Activated CD8-positive, alpha-beta memory T cell treated with anti-CD3 and anti-CD28 coated beads for 1 hour (primary cell): ENCODE results near the gene DENND4B.

Experiments used
- DNase-seq, 2 donors: peaks; one replicate each; pipeline ENCODE4 v3.0.0-alpha.2; 2020; ENCODE audit warnings: low read depth in 1 of 2; ENCODE audit errors: extremely low read depth in 1 of 2

The DENND4B gene

DNA sequence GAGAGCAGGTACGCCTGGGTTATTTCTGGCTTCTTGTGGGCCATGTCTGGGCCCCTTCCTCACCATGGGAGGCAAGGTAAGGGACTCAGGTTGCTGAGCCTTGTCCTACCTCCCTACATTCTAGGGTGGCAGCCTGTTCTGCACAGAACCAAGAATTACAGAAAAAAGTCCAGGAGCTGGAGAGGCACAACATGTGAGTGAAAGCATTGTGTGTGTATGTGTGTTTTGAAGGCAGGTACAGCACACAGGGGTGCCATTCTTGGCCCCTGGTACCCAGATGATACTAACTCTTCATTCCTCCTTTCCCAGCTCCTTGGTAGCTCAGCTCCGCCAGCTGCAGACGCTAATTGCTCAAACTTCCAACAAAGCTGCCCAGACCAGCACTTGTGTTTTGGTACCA is 26.6 kb upstream of the DENND4B start:
- DNase-seq: no peak

DNA sequence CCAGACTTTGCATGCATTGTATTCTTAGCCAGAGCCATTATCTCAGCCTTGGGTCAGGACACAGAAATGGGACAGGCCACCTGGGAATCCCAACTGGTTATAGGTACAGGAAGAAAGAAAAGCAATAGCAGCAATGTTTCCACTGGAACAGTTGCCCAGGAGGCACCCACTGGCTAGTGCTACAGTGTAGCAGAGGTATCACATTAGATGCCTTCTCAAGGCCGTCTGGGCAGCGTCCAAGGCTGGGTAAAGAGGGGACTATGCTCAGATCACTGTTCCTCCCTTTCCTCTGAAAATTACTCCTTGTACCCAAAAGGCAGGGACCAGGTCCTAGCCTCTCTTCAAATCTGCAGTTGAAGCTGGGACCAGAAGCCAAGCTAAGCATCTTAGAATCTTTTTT is 23.8 kb upstream of the DENND4B start:
- DNase-seq: no peak

DNA sequence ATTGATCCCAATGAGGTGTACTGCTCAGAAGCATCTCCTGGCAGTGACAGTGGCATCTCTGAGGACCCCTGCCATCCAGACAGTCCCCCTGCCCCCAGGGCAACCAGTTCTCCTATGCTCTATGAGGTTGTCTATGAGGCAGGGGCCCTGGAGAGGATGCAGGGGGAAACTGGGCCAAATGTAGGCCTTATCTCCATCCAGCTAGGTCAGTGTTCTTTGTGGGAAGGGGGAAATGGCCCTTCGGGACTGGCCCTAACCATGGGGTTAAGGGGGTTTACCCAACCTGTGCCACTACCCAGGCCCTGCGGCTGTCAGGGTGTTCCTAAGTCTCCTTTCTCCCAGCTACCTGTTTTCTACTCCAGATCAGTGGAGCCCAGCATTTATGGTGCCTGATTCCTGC is 22.5 kb upstream of the DENND4B start:
- DNase-seq: no peak

DNA sequence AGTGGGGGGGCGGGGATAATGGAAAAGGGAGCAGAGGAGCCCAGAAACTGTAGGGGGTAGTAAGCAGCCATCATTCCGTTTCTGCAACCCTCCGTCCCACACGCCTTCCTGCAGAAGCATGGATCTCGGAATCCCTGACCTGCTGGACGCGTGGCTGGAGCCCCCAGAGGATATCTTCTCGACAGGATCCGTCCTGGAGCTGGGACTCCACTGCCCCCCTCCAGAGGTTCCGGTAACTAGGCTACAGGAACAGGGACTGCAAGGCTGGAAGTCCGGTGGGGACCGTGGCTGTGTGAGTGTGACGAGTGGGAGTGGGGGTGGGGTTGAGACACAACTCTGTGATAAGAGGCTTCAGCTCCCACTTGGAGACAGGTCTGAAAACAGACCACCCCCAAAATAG is 21.9 kb upstream of the DENND4B start:
- DNase-seq: no peak

DNA sequence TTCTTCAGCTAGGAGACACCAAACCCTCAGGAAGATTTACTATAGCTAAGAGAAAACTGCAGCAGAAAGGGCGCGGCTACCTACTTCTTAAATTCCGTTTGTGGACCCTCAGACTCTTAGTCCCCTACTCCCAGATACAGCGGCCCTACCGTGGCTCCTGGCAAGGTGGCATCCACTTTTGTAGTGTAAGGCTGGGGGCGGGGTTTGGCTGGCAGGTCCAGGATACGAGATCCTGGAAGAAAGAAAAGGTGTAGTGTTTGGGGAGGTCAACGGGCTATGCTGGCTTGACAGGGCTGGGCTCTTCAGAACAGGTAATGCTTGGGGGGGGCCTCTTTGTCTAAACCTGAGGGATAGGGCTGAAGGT is 21.5 kb upstream of the DENND4B start:
- no peak for DNase-seq

DNA sequence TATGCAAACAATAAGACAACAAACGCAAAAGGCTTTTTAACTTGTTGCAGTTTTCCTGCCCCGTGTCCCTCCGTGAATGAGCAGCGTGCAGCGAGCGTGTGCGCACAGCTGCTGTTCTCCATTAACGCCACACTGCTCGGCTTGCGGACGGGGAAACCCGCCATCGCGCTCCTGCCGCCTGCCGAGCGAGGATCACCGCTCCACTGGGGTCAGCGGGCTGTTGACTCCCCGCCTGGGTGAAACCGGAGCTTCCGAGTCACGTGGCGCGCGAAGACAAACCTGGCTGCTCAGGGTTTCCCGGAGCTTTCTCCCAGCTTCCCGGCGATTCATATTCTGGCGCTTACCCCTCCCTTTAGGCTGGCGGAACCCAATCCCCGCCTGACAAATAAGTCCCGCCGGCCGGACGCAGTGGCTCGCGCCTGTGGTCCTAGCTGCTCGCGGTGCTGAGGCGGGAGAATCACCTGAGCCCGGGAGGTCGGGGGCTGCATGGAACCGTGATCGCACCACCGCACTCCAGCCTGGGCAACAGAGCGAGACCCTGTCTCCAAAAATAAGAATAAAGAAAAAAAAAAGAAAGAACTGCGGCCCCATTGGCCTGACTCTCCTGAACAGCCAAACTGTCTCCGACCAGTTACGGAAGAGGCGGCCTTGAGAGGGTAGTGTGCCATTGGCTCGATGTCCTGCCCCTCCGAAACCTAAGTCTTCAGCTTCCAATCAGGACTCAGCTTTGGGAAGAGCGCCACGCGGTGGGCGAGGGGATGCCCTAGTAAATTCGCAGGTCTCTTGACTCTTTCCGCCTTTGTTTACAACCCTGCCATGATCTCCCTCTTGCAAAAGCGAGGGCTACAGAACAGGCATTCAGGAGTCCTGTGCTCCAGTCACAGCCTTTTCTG is 20.8 kb upstream of the DENND4B start, which contains the start of gene CREB3L4:
Gene CREB3L4, plus strand, starts transcription at position 796 of the 893 bp plus-strand sequence. CDS start 624 bp downstream, outside the sequence.
- DNase-seq: peak; percentile 64 to 68

DNA sequence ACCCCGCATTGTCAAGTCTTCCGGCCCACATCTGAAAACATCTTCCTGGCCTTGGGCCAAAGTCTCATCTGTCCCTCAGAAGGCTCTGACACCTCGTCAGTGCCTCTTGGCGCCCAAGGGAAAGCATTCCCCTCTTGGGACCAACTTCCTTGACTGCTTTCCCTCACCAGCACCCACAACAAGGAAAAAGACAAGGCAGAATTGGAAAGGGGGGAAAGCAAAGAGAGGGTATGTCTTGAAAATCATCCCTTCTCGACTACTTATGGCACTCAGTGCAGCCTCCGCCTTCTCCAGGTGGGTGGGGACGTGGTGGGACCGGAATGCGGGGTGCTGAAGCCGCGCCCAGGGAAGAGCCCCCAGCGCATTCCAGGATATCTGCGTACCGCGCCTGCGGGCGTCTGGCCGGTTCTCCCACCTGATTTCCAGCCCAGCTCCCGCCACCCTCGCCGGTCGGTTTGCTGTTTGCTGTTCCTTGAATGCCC is 17.4 kb upstream of the DENND4B start:
- no peak for DNase-seq

DNA sequence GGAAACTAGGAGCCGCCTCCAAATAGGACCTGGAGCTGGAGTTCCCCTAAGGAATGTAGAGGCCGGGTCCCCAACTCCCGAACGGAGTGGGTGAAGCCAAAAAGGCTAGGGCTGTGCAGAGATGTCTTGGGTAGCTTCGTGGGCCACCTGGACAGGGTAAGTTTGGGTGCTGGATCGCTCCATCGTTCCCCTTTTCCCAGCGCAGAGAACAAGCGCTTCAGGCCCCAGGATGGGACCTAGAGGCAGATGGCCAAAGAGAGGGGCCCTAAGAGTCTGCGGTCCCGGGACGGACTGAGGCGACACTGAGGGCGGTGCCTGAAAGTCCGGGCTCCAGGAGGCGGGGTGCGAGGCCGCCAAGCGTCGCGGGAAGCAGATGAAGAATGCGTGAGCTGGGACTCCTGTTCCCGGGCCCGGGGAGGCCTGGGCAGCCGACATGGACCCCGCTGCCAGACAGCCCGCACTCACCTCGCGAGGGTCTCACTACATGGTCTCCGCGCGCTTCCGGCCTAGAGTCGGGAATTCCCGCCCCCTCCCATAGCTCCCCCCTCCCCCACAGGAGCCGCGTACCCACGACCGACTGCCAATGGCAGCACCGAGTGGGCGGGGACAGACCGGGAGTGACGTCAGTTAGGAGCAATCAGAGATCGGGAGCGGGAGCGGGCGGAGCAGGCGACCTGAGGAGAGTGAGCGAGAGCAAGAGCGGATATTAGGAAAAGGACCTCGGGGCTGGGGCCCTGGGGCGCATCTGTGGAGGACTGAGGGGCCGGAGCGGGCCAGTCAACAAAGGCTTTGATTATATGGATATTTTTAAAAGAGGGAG is 16.7 kb upstream of the DENND4B start, which contains the start of gene SLC39A1:
Gene SLC39A1, minus strand, starts transcription at position 508 of the 820 bp plus-strand sequence. CDS start 822 bp downstream, outside the sequence.
- DNase-seq: peak; percentile 82 to 89

DNA sequence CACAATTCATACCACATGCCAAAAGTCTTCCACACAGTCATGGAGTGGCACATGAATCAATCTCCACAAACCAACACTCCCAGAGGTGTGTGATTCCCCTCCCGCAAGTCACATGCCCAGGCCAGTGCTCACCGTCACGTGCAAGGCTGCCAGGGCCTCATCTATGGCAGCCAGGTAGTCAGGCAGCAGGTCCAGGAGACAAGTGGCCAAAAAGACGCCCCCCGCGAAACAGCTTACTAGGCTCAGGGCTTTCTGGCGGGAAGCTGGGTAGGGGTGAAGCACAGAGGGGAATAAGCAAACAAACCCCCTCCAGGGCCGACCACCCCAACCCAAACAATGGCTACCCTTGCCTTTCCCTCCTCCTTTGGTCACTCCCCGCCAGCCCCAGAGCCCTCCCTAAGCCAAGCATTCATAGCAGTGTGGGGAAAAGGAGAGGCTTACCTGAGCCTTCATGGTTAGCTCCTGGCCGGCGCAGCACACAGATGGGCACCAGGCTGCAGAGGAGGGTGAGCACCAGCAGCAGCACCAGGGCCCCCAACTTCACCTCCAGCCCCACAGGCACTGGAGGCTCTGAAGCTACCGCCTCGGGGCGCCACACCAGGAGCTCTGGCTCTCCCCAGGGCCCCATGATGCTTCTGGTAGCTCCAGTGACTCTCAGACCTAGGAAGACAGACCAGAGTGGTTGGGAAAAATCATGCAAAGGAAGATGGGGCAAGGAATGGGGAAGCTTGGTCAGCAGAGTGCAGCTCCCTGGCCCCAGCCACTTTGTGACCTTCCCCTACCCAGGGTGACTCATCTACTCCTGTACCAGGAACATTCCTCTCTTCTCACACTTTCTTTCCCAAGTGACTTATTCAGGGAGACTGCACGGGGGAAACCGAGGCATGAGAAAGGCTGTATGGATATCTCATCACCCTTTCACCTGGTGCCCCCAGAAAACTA is 15.8 kb upstream of the DENND4B start:
- no peak for DNase-seq

DNA sequence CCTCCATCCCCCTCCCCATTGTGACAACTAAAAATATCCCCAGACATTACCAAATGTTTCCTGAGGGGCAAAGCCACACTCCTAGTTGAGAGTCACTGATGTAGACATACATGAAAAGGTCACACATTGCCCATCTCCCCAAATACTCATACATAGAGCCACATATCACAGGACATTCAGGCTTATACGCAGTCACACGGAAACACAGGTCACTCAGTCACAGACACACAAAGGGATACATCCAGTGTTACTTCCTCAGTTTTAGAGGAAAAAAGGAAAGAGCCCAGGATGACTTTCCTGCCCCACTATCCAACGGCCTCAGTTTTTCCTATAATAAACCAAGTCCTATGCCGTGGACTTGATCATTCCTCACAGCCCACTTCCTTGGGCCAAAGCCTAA is 14.9 kb upstream of the DENND4B start:
- DNase-seq: no peak

DNA sequence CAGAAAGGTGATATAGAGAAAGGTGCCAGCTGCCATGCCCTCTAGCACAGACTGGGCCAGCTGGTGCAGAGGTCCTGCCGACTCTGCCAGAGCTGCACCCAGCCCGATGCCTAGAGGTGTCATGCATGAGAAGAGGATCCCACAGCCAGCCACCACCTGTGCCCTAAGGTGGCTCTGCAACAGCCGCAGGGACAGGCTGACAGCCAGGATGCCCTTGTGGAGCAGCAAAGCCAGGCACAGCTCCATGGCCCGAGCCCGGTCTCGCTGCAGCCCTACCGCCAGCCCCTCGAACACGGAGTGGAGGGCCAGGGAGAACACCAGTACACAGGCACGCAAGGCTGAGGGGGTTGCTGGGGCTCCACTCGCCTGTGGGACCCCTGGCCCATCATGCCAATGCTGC is 13.7 kb upstream of the DENND4B start:
- DNase-seq: no peak

DNA sequence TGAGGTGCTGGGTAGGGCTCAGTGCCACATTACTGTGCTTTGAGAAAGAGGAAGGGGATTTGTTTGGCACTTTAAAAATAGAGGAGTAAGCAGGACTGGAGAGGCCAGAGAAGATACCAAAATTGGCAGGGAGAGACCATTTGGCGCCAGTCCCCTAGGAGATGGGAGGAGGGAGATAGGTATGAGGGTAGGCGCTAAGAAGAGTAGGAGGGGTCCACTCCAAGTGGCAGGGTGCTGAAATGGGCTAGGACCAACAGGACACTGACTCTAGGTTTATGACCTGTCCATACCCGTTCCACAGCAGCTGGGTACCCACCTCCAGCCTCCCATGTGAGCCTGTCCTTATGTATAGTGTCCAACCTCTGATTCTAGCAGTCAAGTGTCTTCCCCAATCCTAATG is 12.9 kb upstream of the DENND4B start:
- DNase-seq: no peak

DNA sequence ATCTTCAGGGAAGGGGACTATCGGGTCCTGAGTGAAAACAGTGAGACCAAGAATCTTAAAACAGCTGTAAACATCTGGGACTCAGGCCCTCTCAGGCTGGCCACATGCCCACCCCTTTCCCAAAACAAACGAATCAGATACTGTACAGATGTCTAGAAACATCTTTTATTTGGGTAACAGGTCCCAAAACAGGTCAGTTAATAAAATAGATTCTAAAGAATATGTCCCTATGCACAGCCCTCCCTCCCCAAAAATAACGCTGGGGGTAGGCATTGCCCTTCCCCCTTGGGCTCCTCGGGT is 12.4 kb upstream of the DENND4B start:
- no peak for DNase-seq

DNA sequence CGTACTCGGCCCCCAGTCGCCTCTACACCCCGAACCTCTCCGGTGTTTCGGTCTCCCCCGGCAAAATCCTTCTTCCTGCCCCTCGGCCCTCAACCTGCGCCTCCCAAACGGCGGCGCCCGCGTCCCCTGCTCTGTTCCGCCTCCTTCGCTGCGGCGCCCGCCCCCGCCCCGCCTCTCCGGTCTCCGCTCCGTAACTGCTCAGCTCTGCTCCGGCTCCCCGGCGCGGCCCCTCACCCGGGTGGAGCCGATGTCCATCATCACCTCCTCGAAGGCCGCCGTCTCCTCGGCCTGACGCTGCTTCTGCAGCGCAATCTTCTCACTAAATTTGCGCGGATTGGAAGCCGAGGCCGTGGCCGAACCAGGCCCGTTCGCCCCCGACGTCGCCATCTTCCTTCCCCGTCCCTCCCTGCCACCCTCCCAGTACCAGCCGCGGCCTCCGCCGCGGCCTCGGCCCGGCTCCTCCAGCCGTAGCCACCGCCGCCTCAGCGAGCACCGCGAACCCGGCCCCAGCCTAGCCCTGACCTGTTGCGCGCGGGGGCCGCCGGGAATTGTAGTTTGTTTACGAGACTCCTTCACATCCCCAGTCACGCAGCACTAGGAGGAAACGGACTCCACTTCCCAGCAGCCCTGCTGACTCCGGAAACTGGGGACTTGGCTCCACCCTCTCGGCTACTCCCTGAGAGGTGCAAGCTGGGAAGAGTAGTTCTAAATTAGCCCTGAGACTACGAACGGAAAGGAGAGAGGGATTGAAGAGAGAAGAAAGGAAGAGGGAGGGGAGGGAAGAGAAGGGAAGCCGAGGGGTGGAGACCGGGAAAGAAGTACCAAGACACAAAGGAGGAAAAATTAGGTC is 11.8 kb upstream of the DENND4B start, which contains the start of gene CRTC2:
Gene CRTC2, minus strand, starts transcription at position 502 of the 850 bp plus-strand sequence. Its CDS starts 115 bp downstream, at position 387.
- DNase-seq: peak; percentile 90 to 96

DNA sequence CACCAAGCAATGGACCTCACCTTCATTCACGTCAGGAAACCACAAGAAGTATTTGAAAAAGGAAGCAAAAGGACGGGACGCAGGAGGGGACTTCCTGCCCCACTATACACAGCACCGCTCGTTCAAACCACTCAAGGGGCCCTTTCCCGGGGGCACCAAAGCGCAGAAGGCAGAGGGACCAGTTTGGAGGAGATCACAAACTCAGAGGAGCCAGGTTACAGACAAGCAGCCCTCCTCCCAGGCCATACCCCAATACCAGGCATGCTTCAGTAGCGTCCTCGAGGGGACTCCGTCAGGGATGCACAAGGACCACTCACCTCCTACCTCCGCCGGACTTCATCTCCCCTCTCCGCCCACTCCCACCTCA is 11.2 kb upstream of the DENND4B start:
- DNase-seq: no peak

DNA sequence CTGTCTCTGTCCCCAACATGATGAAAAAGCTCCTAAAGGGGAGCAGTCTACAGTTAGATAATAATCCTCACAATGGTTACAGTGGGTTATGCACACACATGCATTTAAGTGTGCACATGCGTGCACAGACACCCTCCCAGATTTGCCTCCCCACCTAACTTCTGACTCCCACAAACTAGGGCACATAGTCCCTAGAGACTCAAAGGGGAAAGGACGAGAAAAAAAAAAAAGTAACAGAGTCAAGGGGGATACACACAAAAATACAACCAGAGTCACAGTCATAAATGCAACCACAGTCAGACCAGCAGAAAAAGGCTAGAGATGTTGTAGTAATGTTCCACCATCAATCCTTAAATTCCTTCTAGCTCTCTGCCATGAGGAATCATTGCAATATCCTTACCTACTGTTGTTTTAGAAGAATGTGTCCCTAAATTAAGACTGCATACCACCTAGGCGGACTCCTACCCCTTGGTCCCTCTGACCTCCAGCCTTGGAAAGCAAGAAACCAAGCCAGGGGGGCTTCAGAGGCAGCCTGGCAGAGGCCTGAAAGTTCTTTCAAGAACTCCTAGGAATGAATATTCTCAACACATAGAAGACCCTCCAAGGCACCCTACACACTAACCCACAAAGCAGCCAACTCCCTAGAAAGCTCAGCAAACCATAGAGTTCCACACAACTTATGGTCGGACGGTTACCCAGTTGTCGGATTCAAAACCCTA is 10.6 kb upstream of the DENND4B start:
- DNase-seq: no peak

DNA sequence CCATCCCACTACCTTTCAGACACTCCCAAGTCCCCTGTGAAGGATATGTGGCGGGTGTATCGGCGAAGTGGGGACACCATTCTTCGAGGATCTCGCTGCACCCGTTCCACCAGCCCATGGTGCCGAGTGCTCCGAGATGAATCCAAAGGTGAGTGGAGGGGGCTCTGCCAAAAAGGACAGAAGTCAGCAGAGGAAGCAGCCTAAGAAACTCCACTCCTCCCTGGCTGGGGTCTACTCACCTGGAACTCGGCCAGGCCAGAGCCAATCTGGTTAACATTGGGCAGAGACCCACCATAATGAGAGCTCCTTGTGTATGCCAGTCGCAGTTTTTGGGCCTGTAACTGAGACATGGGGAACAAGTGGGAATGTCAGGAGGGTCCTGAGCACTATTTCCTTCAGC is 8.3 kb upstream of the DENND4B start:
- DNase-seq: no peak

DNA sequence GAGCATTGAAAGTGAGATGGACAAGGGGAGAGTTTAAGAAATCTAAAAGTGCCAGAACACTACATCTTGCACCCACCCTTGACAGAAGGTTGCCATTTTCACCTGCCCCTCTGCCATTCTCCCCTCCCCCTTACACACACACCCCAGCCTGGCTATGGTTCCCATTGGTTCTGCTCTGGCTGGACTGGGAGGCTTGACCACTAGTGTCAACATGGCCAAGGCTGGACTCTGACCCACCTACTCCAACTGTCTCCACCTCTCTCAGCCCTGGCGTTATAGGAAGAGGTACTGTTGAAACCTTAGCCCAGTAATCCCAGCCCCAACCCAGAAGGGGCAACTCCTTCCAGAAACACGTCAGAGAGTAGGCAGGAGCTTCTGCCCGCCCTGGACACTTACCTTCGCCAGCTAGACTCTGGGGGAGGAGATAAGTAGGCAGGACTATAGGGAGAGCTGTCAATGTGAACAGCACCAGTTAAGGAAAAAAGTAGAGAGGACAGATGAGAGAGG is 7.4 kb upstream of the DENND4B start:
- DNase-seq: no peak

DNA sequence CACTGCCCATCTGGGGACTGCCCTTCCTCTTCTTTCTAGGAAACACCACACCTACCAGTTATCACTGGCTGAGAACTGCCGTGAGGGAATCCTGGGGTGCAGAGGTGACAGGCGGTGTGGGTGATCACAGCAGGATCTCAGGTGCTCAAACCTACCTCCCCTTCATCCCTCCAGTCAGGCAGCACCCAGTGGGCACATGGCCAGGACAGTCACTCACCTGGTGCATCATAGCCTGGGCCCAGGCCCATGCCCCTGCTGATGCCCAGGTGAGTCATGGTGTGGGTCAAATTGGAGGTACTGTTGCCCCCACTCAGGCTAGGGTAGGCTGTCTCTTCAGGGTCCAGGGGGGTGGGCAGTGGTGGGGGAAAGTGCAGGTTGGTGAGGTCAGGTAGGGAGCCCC is 5.3 kb upstream of the DENND4B start:
- DNase-seq: no peak
